Erythroblast (primary cell): ENCODE measurements around the gene ATP6V1G2.
A peak's percentile ranks its signal among the peaks of the same experiment; 100 is the strongest.

ENCODE experiments used
- DNase-seq, 2 experiments: peaks; one replicate each; lab custom pipeline; 2025; lab: John Stamatoyannopoulos, UW
- GATA1 ChIP-seq: IDR thresholded peaks from 2 replicates; pipeline ENCODE4 v1.6.1; 2011; ENCODE audit warnings: low read depth, mild to moderate bottlenecking, control low read depth, low read length, moderate library complexity
- POLR2A ChIP-seq: IDR thresholded peaks from 2 replicates; pipeline ENCODE4 v1.6.1; 2011; ENCODE audit warnings: mild to moderate bottlenecking, low read length

ATP6V1G2 gene

DNA sequence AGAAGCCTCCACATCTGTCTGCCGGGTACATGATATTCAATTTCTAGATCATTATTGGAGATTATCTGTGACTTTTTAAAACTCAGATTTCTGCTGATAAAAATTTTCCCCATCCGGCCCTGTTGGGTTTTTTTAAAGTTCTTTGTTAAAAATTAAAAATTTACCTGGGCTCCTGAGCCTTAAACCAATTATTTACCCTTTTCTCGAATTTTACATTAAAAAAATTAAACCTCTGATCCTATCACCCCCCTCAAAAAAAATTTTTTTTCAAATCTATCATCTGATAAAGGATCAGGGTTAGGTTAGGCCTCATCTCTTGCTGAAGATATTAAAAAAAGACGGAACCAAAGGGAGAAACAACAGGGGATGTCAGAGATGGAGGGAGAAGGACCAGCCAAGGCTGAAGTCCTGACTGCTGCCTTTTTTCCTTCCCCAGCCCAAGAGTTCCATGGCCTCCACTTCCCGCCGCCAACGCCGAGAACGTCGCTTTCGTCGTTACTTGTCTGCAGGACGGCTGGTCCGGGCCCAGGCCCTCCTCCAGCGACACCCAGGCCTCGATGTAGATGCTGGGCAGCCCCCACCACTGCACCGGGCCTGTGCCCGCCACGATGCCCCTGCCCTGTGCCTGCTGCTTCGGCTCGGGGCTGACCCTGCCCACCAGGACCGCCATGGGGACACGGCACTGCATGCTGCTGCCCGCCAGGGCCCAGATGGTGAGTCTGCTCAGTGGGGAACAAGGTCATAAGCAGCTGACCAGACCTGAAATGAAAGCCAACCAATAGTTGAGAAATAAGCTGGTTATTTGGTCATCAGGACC is 1.5 kb upstream of the ATP6V1G2 start:
- no peak for DNase-seq
- TF ChIP-seq POLR2A, result peak; percentile 29
- TF ChIP-seq GATA1, result no peak

DNA sequence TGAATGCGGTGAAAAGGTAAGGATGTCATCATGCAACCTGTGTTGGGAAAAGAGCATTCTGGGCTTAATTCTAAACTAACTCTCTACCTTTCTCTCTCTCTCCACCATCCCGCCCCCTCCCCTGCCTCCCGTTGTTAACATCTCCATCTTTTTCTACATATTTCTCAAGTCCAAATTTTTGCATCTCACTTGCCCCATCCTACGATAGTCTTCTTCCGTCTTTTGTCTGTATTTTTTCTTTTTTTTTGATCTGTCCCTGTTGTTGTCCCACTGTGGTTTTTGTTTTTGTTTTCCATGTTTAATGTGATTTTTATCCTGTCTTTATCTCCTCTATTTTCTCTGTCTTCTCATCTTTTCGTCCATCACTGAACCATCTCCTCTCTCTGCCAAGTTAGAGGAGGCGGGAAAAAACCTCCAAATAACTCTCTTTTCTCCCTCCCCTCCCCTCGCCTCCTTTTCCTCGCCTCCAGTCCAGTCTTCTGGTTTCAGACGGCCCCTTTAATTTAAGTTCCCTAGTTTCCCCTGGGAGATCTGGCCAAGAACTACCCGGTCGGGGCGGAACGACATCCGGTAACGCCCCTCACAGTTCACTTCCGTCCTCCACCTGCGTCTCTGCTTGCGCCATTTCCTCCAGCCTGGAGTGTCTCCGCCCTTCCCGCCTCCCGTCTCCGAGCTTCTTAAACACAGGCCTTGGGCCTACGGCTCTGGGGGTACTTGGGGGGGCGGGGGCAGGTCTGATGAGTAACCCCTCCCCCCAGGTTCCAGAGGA is 734 bp upstream of the ATP6V1G2 start, which contains the start of gene NFKBIL1:
Gene NFKBIL1, plus strand, starts transcription at position 651 of the 769 bp plus-strand sequence. Its CDS starts 87 bp downstream, at position 738.
- peak; percentile 96 to 97 for DNase-seq
- TF ChIP-seq POLR2A (peak; percentile 65), GATA1 (no peak)

DNA sequence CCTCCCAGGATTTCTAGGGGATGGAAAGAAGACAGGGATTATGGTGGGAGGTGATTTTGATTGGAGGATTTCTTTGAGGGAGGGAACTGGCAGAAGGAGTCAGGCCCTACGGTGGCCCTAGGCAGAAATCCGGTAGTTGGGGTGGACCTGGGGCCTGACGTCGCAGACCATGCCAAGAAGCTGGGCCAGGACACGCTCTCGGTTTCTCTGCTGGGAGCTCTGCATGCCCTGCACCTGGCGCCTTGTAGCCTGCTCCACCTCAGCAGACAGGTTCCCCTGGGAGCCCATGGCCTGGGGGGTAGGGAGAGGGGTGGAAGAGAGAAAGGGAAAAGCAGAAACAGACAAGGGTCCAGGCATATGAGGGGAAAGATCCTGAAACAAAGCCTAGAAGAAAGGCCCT is 1.1 kb downstream of the ATP6V1G2 start:
- TF ChIP-seq POLR2A (no peak), GATA1 (no peak)
- no peak for DNase-seq

DNA sequence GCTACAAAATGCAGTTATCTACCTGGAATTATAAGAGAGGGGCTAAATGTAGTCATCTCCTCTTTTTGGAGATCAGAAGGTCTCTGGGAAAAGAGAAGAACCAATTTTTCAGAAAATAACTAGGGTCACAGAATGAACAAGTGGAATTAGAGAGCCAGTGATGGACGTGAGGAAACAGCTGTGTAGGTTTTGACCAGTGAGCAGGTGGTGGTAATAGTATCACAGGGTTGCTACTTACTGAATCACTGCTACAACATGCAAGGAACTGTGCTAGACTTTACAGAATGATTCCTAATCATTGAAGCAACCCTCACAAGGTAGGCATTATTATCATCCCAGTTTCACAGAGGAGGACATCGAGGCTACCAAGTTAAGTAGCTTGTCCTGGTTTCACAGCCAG is 1.7 kb downstream of the ATP6V1G2 start:
- TF ChIP-seq POLR2A (no peak), GATA1 (no peak)

DNA sequence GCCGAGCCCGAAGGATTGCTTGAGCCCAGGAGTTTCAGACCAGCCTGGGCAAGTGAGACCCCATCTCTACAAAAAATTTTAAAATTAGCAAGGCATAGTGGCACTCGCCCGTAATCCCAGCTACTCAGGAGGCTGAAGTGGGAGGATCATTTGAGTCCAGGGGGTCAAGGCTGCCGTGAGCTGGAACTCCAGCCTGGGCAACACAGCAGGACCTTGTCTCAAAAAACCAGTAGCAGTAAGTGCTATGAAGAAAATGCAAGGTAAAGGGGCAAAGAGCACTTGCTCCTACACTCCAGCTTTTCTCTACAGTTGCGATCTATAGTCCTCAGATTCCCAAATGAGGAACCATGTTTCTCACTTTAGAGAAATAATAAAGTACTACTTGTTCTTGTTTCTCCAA is 2.8 kb downstream of the ATP6V1G2 start:
- no peak for DNase-seq

More for the DNA sequence above, 1.7 kb downstream of the ATP6V1G2 start:
- DNase-seq, result no peak

DNA sequence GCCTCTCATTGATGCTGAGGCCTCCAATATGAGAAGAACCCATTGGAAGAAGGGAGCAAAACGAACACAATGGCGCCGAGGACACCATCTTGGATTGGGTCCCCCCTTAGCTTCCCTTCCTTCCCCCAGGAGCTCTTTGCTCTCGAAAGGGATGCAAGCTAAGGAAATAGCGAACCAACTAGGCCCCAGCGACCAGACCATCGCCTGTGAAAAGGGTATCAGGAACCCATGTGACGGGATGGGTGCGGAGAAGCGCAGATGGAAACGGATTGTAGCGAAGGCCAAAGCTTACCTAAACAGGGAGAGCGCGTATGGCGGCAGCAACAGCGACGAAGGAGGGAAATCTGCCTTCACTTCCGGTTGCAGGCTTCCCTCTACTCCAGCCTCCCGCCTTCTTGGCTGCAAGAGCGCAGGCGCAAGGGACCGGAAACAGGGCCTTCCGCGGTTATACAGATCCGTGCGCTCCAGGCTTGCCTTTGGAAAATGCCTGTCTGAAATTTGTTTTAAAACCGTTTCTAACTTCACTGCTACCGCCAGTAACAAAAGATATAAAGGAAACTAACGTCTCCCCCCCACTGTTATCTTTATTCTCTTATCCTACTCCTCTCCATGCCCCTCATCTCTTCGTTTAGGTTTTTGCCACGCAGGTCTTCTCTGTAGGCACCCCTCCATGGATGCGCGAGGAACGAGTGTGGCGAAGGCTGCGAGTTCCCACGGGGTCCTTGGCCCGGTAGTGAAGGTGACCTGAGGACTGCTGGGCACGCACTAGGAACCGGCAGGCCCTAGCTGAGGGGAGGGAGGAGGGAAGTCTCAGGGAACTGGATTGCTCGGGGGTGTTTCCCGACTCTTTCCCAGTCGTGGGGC is 4.5 kb downstream of the ATP6V1G2 start, which contains the start of gene DDX39B:
Gene DDX39B, minus strand, starts transcription at position 346 of the 864 bp plus-strand sequence. CDS start 1,471 bp downstream, outside the sequence.
- TF ChIP-seq GATA1, result no peak
- TF ChIP-seq POLR2A, result peak; percentile 98
- peak; percentile 98 for DNase-seq

More for the DNA sequence above, 2.8 kb downstream of the ATP6V1G2 start:
- no peak for TF ChIP-seq POLR2A
- TF ChIP-seq GATA1, result no peak

DNA sequence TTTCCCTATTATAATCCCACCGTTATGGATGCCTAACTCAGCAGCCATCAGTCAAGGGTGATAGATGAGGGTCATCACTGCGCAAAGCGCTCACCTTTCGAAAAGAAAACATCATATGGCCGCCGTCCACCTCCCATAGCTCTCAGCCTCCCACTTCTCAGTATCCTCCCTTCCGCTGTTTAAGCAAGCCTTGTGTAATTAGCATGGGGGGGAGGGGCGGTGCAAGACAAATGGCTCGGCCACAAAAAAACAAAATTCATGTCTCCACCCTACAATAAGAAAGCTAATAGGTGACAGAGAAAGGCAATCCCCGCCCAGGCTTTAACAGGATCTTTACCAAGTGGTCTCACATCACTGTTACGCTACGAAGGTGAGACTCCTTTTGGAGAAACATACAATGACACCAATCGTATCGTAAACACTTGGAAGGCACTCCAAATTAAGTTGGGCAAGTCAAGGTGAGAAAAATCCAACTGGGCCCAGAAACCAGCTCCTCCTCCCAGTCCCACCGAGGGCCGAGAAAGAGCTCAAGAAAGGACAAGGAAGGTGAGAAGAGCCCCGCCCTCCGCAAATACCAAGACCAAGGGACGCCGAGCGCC is 5.2 kb downstream of the ATP6V1G2 start:
- no peak for TF ChIP-seq POLR2A
- TF ChIP-seq GATA1, result no peak
- DNase-seq, result peak; percentile 79 to 83

DNA sequence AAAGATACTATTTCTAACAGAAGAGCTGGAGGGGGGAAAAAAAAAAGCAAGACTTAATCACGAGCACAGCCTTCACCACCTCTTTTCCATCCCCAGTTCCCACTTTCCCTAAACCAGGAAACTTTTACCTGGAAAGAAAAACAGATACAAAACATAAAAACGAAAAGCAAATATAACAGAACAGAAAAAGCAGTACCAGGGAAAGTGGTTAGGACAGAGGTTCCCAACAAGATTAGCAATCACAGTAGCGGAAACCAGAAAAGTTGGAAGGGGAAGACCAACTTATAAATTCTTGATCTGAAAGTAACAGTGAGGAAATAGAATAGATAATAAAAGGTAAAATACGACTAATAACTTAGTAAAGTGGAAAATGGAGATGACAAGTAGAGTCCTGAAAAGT is 5.8 kb downstream of the ATP6V1G2 start:
- TF ChIP-seq POLR2A (no peak), GATA1 (no peak)
- no peak for DNase-seq

DNA sequence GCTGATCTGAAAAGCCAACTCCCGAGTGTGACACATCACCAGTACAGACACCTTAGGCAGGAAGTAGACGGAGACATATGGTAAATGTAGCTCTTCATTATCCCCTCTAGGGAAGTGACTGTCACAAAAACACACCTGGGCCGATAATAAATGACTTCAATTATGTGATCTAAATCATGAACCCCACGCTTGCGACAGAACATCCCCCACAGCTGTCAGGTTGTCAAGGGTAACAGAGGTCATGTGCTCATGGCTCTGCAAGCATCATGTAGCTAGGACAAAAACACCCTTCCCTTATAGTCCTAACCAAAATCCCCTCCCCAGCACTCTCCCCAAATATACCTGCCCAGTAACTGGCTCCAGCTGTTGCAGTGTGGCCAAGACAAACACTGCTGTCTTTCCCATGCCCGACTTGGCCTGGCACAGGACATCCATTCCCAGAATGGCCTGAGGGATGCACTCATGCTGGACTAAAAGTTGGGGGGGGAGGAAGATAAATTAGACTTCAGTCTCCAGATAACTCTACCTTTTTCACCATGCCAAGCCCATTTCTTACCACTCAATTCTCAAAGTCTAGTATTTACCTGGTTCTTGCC is 7.5 kb downstream of the ATP6V1G2 start:
- no peak for DNase-seq
- TF ChIP-seq GATA1 (no peak), POLR2A (no peak)

DNA sequence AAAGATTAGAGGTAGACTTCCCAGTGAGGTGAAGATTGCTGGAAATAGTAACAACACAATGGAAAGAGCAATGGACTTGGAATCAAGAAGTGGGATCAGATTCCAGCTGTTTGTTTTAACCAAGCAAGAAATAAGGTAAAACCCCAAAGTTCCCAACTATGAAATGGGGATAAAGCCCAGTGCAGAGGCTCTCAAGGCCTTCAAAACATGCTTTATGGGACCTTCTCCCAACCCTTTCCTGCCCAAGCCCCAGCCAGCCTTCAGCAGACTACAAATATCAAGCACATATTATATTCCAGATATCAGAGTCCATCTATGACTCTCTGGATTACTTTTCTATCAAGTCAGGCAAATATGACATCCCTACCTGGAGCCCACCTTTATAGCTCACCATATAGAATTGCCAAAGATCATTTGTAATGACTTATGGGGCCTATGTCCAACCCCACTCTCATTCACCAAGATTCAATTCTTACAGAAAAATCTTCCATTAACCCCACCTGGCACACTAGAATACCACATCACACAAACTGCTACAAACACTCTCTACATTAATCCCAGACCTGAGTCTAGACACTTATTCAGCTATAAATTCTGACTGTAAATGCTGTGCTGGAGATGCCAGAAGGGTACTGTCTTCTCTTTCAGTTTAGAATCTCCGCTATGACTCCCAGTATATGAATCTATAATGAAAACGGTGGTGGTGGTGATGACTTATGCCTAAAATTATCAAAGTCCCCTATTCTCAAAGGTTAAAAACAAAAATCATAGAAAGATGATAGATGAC is 10.7 kb downstream of the ATP6V1G2 start:
- TF ChIP-seq GATA1 (no peak), POLR2A (no peak)
- DNase-seq, result no peak

DNA sequence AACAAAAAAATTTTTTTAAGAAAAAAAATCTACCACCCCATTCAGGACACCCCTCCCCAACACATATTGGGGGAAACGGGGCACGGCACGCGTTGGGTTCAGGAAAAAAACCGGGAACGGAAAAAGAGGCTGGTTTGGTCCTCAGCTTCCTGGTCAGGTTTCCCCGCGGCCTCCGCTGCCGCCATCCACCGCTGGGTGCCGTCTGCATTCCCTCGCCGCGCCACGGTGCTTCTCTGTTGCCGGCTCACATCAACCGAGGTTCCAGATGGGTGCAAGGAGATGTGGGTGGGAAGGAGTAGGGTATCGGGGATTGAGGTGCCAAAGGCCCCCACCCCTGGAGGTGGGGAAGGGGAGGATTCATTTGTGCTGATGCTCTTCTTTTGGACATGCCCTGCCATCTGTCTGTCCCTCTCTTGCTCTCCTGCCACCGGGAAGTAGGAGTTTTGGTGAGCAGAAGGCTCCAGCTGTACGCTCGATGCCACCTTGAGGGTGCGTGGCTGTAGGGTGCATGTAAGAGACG is 11.8 kb downstream of the ATP6V1G2 start:
- TF ChIP-seq POLR2A (no peak), GATA1 (no peak)
- no peak for DNase-seq
